ENCODE data around the gene NRG3. TPM values are rescaled to one million over a fixed set of nuclear protein-coding genes. Genes with fewer than 3 reads are reported as not detected.

The NRG3 gene
- total RNA-seq, 2 donors from 2014 or later: 1.7 to 2.3 TPM

- WGBS, 2 experiments (ENCODE audit: insufficient coverage in 1 of 2, insufficient read length in 1 of 2): 93 to 94% methylated on average over 2 of the region's 2 CpGs
Observed at GRCh38 chr10:82284180-82284579, 409.2 kb downstream of the NRG3 start.

GRCh38 chr10:82288461-82288881 is 413.5 kb downstream of the NRG3 start:
- no peak overlapping the region for H3K9ac ChIP-seq (ENCODE audit: extremely low read depth, low read length, poor library complexity, severe bottlenecking)
- Mint-ChIP-seq H3K4me3 (no peak overlapping the region), H3K27ac (no peak overlapping the region), H3K4me1 (no peaks in the 10 kb centered on the region), H3K36me3 (ENCODE audit: low read depth) (no peaks in the 10 kb centered on the region), H3K27me3 (ENCODE audit: insufficient read depth) (no peaks in the 10 kb centered on the region), H3K9me3 (no peaks in the 10 kb centered on the region)
- TF ChIP-seq CTCF (conservative IDR thresholded peaks at IDR 0.05): no peak
- H3K9me3 ChIP-seq (ENCODE audit: control insufficient read depth, low read length): no peaks in the 10 kb centered on the region
- H3K4me1 ChIP-seq (ENCODE audit: control insufficient read depth, insufficient read depth, low read length): no peaks in the 10 kb centered on the region
- no peak overlapping the region for H3K4me3 ChIP-seq (ENCODE audit: low read length)
- no peaks in the 10 kb centered on the region for H3K36me3 ChIP-seq (ENCODE audit: control insufficient read depth, insufficient read depth, low read length)
- WGBS, 2 experiments (ENCODE audit: insufficient coverage in 1 of 2, insufficient read length in 1 of 2): 86 to 90% methylated on average over 5 to 6 of the region's 6 CpGs
- no peaks in the 10 kb centered on the region for H3K27me3 ChIP-seq (ENCODE audit: control insufficient read depth, insufficient read depth, low read length, poor library complexity, severe bottlenecking)
- H3K27ac ChIP-seq (ENCODE audit: low read depth, low read length): no peak overlapping the region
- no peak for DNase-seq

More at GRCh38 chr10:82284180-82284579, 409.2 kb downstream of the NRG3 start:
- Histone ChIP-seq H3K27ac (ENCODE audit: low read depth, low read length) (no peak overlapping the region), H3K36me3 (ENCODE audit: control insufficient read depth, insufficient read depth, low read length) (no peaks in the 10 kb centered on the region), H3K9ac (ENCODE audit: extremely low read depth, low read length, poor library complexity, severe bottlenecking) (no peak overlapping the region), H3K9me3 (ENCODE audit: control insufficient read depth, low read length) (no peaks in the 10 kb centered on the region), H3K27me3 (ENCODE audit: control insufficient read depth, insufficient read depth, low read length, poor library complexity, severe bottlenecking) (no peaks in the 10 kb centered on the region), H3K4me3 (ENCODE audit: low read length) (no peak overlapping the region), H3K4me1 (ENCODE audit: control insufficient read depth, insufficient read depth, low read length) (no peaks in the 10 kb centered on the region)
- Mint-ChIP-seq H3K27ac (no peak overlapping the region), H3K36me3 (ENCODE audit: low read depth) (no peaks in the 10 kb centered on the region), H3K4me1 (no peaks in the 10 kb centered on the region), H3K9me3 (no peaks in the 10 kb centered on the region), H3K27me3 (ENCODE audit: insufficient read depth) (no peaks in the 10 kb centered on the region), H3K4me3 (no peak overlapping the region)
- DNase-seq: no peak
- no peak for TF ChIP-seq CTCF (conservative IDR thresholded peaks at IDR 0.05)

GRCh38 chr10:82289945-82290344 is 415.0 kb downstream of the NRG3 start:
- TF ChIP-seq CTCF (conservative IDR thresholded peaks at IDR 0.05): no peak
- 91% methylated on average over 3 of the region's 3 CpGs; no CpG with 5 or more reads in 1 of the 2 experiments for WGBS, 2 experiments (ENCODE audit: insufficient coverage in 1 of 2, insufficient read length in 1 of 2)
- no peak overlapping the region for H3K27ac ChIP-seq (ENCODE audit: low read depth, low read length)

More at GRCh38 chr10:82289945-82290344, 415.0 kb downstream of the NRG3 start:
- Mint-ChIP-seq H3K27ac (no peak overlapping the region), H3K4me1 (no peaks in the 10 kb centered on the region), H3K27me3 (ENCODE audit: insufficient read depth) (no peaks in the 10 kb centered on the region), H3K4me3 (no peak overlapping the region), H3K9me3 (no peaks in the 10 kb centered on the region), H3K36me3 (ENCODE audit: low read depth) (no peaks in the 10 kb centered on the region)
- Histone ChIP-seq H3K4me3 (ENCODE audit: low read length) (no peak overlapping the region), H3K9ac (ENCODE audit: extremely low read depth, low read length, poor library complexity, severe bottlenecking) (no peak overlapping the region), H3K27me3 (ENCODE audit: control insufficient read depth, insufficient read depth, low read length, poor library complexity, severe bottlenecking) (no peaks in the 10 kb centered on the region), H3K4me1 (ENCODE audit: control insufficient read depth, insufficient read depth, low read length) (no peaks in the 10 kb centered on the region), H3K36me3 (ENCODE audit: control insufficient read depth, insufficient read depth, low read length) (no peaks in the 10 kb centered on the region), H3K9me3 (ENCODE audit: control insufficient read depth, low read length) (no peaks in the 10 kb centered on the region)
- no peak for DNase-seq

All from endodermal cell (in vitro differentiated cells).